DND-41 (cell line): ENCODE results near the gene SCGB1C1.

ENCODE experiments used
- ATAC-seq: fragments of 200-7000 bp; cut with Tn5 transposase; 3 replicates; pipeline ENCODE4 v1.9.1; 2021; ENCODE audit warnings: low read depth; ENCODE audit not compliant: insufficient read depth
- DNase-seq: peaks from one replicate; pipeline ENCODE4 v3.0.0-alpha.2; 2020
- H2AFZ ChIP-seq: 2 replicates; pipeline ENCODE4 v1.6.0; 2012; ENCODE audit warnings: low read depth, low read length
- H3K27ac ChIP-seq: 2 replicates; pipeline ENCODE4 v1.5.1; 2012; ENCODE audit warnings: low read length, inconsistent platforms
- H3K27me3 ChIP-seq: fragments of 200-600 bp; sonication (generic); 2 replicates; pipeline ENCODE4 v1.6.0; 2012; ENCODE audit warnings: low read length, mild to moderate bottlenecking, inconsistent platforms; ENCODE audit not compliant: insufficient read depth, poor library complexity
- H3K36me3 ChIP-seq: 2 replicates; pipeline ENCODE4 v1.5.1; 2012; ENCODE audit warnings: low read length, inconsistent platforms; ENCODE audit not compliant: insufficient read depth
- H3K4me1 ChIP-seq: 2 replicates; pipeline ENCODE4 v1.5.1; 2012; ENCODE audit warnings: mild to moderate bottlenecking, low read length; ENCODE audit not compliant: insufficient read depth
- H3K4me2 ChIP-seq: 2 replicates; pipeline ENCODE4 v1.6.0; 2012; ENCODE audit warnings: mild to moderate bottlenecking, moderate library complexity, low read length, inconsistent platforms; ENCODE audit not compliant: insufficient read depth
- H3K4me3 ChIP-seq, 2 experiments: fragments of 200-600 bp in 1 of 2; shearing (Covaris generic) in 1 of 2; 2 replicates each; pipeline ENCODE4 v1.5.1; 2012 to 2016; ENCODE audit warnings: inconsistent platforms in 2 of 2, low read length in 2 of 2, mild to moderate bottlenecking in 2 of 2, low read depth in 1 of 2, moderate library complexity in 1 of 2
- H3K79me2 ChIP-seq: 2 replicates; pipeline ENCODE4 v1.6.0; 2012; ENCODE audit warnings: low read length, inconsistent platforms; ENCODE audit not compliant: insufficient read depth
- H3K9ac ChIP-seq: 2 replicates; pipeline ENCODE4 v1.6.0; 2012; ENCODE audit warnings: low read depth, mild to moderate bottlenecking, inconsistent platforms, low read length, moderate library complexity
- H3K9me3 ChIP-seq: 2 replicates; pipeline ENCODE4 v1.5.1; 2012; ENCODE audit warnings: low read length, moderate library complexity, mild to moderate bottlenecking, inconsistent platforms; ENCODE audit not compliant: insufficient read depth, severe bottlenecking
- H4K20me1 ChIP-seq: 2 replicates; pipeline ENCODE4 v1.6.0; 2012; ENCODE audit warnings: low read length; ENCODE audit not compliant: insufficient read depth
- EZH2 ChIP-seq: IDR thresholded peaks from 3 replicates; pipeline ENCODE4 v1.6.1; 2012; ENCODE audit warnings: borderline replicate concordance, low read depth, mild to moderate bottlenecking, moderate library complexity, low read length, inconsistent platforms; ENCODE audit not compliant: severe bottlenecking
- TF ChIP-seq, protein P1 (sequence below): IDR thresholded peaks from 2 replicates; pipeline ENCODE4 v1.5.1; 2012; ENCODE audit warnings: borderline replicate concordance, low read length, moderate library complexity, mild to moderate bottlenecking; ENCODE audit not compliant: poor library complexity, severe bottlenecking; ENCODE audit errors: extremely low read depth

Gene SCGB1C1

DNA sequence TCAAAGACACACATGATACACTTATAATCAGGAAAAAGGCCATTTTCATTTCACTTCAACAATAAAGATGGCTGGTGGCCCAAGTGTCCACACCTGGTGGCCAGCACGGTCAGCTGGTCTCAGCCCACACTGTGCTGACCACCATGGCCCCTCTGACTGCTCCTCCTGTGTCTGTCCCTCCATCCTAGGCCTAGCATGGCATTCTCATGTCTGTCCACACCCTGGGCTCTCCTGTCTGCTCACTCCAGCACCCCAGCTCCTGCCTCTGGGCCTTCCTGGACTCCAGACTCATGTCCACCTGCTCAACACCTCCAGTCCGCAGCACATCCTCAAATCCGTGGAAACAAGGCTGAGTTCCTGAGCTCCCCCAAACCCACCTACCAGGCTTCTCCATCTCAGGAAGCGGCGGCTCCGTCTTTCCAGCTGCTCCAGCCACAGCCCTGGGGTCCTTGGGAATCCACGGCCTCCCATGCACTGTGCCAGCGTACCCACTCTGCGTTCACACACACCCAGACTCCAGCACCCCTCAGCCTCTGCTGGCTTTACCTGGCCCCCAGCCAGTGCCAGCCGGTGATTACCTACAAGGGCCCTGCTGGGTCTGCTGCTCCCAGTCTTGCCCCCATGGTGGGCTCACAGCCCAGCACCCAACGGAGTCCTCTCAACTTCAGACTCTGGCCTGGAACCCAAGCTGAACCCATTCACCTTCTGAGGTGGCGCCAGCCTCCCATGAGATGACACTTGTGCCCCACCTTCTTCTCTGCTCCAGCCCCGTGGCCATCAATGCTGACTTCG lies 29.3 kb downstream of the SCGB1C1 start:
- Histone ChIP-seq H3K4me1 (no peaks in the 10 kb centered on the region), H3K9me3 (no peaks in the 10 kb centered on the region), H3K27me3 (no peaks in the 10 kb centered on the region), H4K20me1 (no peaks in the 10 kb centered on the region), H3K4me2 (no peak overlapping the region), H3K27ac (no peak overlapping the region), H2AFZ (no peak overlapping the region), H3K4me3 (no peak overlapping the region), H3K9ac (no peak overlapping the region), H3K36me3 (peaks cover 7% of the 10 kb centered on the region; the same call in 1 of the 2 replicates), H3K79me2 (no peaks in the 10 kb centered on the region)
- TF ChIP-seq, protein P1, sequence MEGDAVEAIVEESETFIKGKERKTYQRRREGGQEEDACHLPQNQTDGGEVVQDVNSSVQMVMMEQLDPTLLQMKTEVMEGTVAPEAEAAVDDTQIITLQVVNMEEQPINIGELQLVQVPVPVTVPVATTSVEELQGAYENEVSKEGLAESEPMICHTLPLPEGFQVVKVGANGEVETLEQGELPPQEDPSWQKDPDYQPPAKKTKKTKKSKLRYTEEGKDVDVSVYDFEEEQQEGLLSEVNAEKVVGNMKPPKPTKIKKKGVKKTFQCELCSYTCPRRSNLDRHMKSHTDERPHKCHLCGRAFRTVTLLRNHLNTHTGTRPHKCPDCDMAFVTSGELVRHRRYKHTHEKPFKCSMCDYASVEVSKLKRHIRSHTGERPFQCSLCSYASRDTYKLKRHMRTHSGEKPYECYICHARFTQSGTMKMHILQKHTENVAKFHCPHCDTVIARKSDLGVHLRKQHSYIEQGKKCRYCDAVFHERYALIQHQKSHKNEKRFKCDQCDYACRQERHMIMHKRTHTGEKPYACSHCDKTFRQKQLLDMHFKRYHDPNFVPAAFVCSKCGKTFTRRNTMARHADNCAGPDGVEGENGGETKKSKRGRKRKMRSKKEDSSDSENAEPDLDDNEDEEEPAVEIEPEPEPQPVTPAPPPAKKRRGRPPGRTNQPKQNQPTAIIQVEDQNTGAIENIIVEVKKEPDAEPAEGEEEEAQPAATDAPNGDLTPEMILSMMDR = no peak
- no peak for TF ChIP-seq EZH2
- DNase-seq = no peak
- no peak for ATAC-seq

DNA sequence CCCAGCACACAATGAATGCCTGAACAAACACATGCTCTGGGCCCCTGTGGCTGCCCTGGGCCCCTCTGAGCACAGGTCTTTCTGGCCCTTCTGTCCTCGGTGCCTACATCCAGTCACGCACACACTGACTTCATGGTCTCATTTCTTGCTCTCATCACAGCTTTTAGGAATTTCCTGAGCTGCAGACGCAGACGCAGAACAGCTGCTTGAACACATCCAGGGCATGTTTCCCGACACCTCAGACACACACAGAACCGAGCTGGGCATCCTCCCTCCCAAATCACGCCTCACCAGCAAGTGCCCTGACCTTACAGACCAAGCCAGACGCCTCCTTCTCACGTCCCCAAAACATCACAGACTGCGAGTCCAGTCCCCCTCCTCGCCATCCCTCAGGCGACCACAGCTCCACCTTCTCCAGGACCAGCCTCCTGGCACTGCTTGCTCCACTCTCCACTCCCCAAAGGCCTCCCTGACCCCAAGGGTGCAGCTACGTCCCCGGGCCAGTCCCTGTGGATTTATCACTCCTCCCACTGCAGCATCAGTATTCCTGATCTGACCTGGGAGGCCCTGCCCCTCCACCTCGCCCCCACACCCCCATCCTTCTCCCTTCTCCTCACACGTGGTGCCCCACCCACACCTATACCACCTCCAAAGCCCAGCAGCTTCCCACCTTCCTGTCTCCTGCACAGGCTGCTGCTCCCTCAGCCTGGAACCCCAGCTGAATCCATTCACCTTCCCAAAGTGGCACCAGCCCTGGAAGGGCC lies 30.3 kb downstream of the SCGB1C1 start:
- H3K27me3 ChIP-seq = no peaks in the 10 kb centered on the region
- no peaks in the 10 kb centered on the region for H3K9me3 ChIP-seq
- TF ChIP-seq, protein P1 = no peak
- no peak for TF ChIP-seq EZH2
- ATAC-seq (no peak), DNase-seq (no peak)
- no peak overlapping the region for H3K4me3 ChIP-seq
- H3K36me3 ChIP-seq = peaks cover 7% of the 10 kb centered on the region; the same call in 1 of the 2 replicates
- H3K27ac ChIP-seq = no peak overlapping the region
- H3K79me2 ChIP-seq = no peaks in the 10 kb centered on the region
- no peaks in the 10 kb centered on the region for H3K4me1 ChIP-seq
- H4K20me1 ChIP-seq = no peaks in the 10 kb centered on the region
- H3K4me2 ChIP-seq = no peak overlapping the region
- H3K9ac ChIP-seq = no peak overlapping the region
- no peak overlapping the region for H2AFZ ChIP-seq

DNA sequence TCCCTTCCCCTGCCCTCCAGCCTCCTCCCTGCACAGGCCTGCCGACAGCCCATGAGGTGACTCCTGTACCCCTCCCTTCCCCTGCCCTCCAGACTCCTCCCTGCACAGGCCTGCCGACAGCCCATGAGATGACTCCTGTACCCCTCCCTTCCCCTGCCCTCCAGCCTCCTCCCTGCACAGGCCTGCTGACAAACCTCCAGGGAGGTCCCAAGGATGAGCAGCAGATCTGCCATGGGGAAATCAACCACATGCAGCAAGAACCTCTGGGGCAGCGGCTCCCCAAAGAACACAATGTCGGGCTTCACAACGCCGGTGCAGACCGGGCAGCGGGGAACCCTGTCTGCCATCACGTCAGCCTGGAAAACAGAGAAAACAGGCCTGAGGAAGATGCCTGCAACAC lies 31.0 kb downstream of the SCGB1C1 start:
- H3K4me1 ChIP-seq = no peaks in the 10 kb centered on the region
- ATAC-seq (no peak), DNase-seq (no peak)
- no peak overlapping the region for H2AFZ ChIP-seq
- H3K27me3 ChIP-seq = no peaks in the 10 kb centered on the region
- H4K20me1 ChIP-seq = no peaks in the 10 kb centered on the region
- no peaks in the 10 kb centered on the region for H3K79me2 ChIP-seq
- H3K9ac ChIP-seq = no peak overlapping the region
- H3K27ac ChIP-seq = no peak overlapping the region
- H3K9me3 ChIP-seq = no peaks in the 10 kb centered on the region
- no peak overlapping the region for H3K4me3 ChIP-seq
- H3K36me3 ChIP-seq = peaks cover 7% of the 10 kb centered on the region; the same call in 1 of the 2 replicates
- H3K4me2 ChIP-seq = no peak overlapping the region
- TF ChIP-seq EZH2 = no peak
- TF ChIP-seq, protein P1 = no peak
